ENCODE results near the gene SORBS1. TPM values are rescaled to one million over a fixed set of nuclear protein-coding genes. Genes with fewer than 3 reads are reported as not detected.
"Not testable (repeated sequence)": the region's sequence is repeated elsewhere in the genome, so short reads cannot be mapped to it uniquely, and the experiment has no call there.

The SORBS1 gene
- total RNA-seq, 4 donors from 2014 or later = 28.1 to 92.5 (median 41.7) TPM

- 92% methylated on average over 13 of the region's 13 CpGs for WGBS
- peak overlapping the region; percentile 82 for H3K27ac ChIP-seq
- H3K4me1 ChIP-seq = peaks cover 53% of the 10 kb centered on the region
- H3K36me3 ChIP-seq = no peaks in the 10 kb centered on the region
- no peaks in the 10 kb centered on the region for H3K9me3 ChIP-seq
- H3K4me3 ChIP-seq = no peak overlapping the region
- TF ChIP-seq POLR2A (IDR thresholded peaks at IDR 0.05) (no peak), POLR2AphosphoS5 (IDR thresholded peaks at IDR 0.05) (no peak), CTCF (IDR thresholded peaks at IDR 0.05) (no peak), EP300 (IDR thresholded peaks at IDR 0.05) (no peak)
- H3K27me3 ChIP-seq = no peaks in the 10 kb centered on the region
- no peak for DNase-seq (ENCODE audit: low spot score in 2 of 2)
These were observed 88.7 kb downstream of the SORBS1 start for GRCh38 chr10:95472304-95473088.

- 57% methylated on average over 5 of the region's 5 CpGs for WGBS
- TF ChIP-seq CTCF (IDR thresholded peaks at IDR 0.05) (no peak), EP300 (IDR thresholded peaks at IDR 0.05) (no peak), POLR2A (IDR thresholded peaks at IDR 0.05) (no peak), POLR2AphosphoS5 (IDR thresholded peaks at IDR 0.05) (no peak)
- H3K4me3 ChIP-seq = no peak overlapping the region
- DNase-seq (ENCODE audit: low spot score in 2 of 2) = no peak
- peaks cover 50% of the 10 kb centered on the region for H3K4me1 ChIP-seq
- H3K27me3 ChIP-seq = no peaks in the 10 kb centered on the region
- no peaks in the 10 kb centered on the region for H3K36me3 ChIP-seq
- H3K27ac ChIP-seq = peak overlapping the region; percentile 81
- H3K9me3 ChIP-seq = no peaks in the 10 kb centered on the region
These were observed 91.5 kb downstream of the SORBS1 start for GRCh38 chr10:95469676-95470075.

GRCh38 chr10:95469251-95469650 lies 91.9 kb downstream of the SORBS1 start:
- no peaks in the 10 kb centered on the region for H3K36me3 ChIP-seq
- peaks cover 46% of the 10 kb centered on the region for H3K4me1 ChIP-seq
- TF ChIP-seq POLR2AphosphoS5 (IDR thresholded peaks at IDR 0.05) = peak; percentile 75 to 94 (median 89)
- TF ChIP-seq POLR2A (IDR thresholded peaks at IDR 0.05) = no peak
- no peak for TF ChIP-seq EP300 (IDR thresholded peaks at IDR 0.05)
- TF ChIP-seq CTCF (IDR thresholded peaks at IDR 0.05) = no peak
- H3K27ac ChIP-seq = peak overlapping the region; percentile 81
- H3K9me3 ChIP-seq = no peaks in the 10 kb centered on the region
- WGBS = 71% methylated on average over 3 of the region's 3 CpGs
- no peak for DNase-seq (ENCODE audit: low spot score in 2 of 2)
- no peak overlapping the region for H3K4me3 ChIP-seq
- H3K27me3 ChIP-seq = no peaks in the 10 kb centered on the region

- WGBS = 91% methylated on average over 5 of the region's 5 CpGs
- not testable (repeated sequence) for H3K27me3 ChIP-seq; H3K36me3 ChIP-seq; H3K4me3 ChIP-seq; H3K9me3 ChIP-seq; DNase-seq (ENCODE audit: low spot score in 2 of 2)
- peaks cover 36% of the 10 kb centered on the region for H3K4me1 ChIP-seq
- peak overlapping the region; percentile 81 for H3K27ac ChIP-seq
These were observed 93.5 kb downstream of the SORBS1 start for GRCh38 chr10:95467642-95468041.

GRCh38 chr10:95467162-95467599 lies 94.0 kb downstream of the SORBS1 start:
- peak; percentile 88 to 90 for DNase-seq (ENCODE audit: low spot score in 2 of 2)
- Histone ChIP-seq H3K4me3 (no peak overlapping the region), H3K4me1 (peaks cover 36% of the 10 kb centered on the region), H3K27ac (peak overlapping the region; percentile 59), H3K36me3 (no peaks in the 10 kb centered on the region), H3K9me3 (no peaks in the 10 kb centered on the region), H3K27me3 (no peaks in the 10 kb centered on the region)
- 28% methylated on average over 5 of the region's 5 CpGs for WGBS
- TF ChIP-seq EP300 (IDR thresholded peaks at IDR 0.05) (no peak), POLR2A (IDR thresholded peaks at IDR 0.05) (no peak), POLR2AphosphoS5 (IDR thresholded peaks at IDR 0.05) (peak in 2 of 3 donors; percentile 30 to 35)

- 71% methylated on average over 3 of the region's 3 CpGs for WGBS
- H3K4me3 ChIP-seq = no peak overlapping the region
- H3K27me3 ChIP-seq = no peaks in the 10 kb centered on the region
- no peak for DNase-seq (ENCODE audit: low spot score in 2 of 2)
- peak overlapping the region; percentile 43 for H3K27ac ChIP-seq
- no peaks in the 10 kb centered on the region for H3K36me3 ChIP-seq
- H3K9me3 ChIP-seq = no peaks in the 10 kb centered on the region
- H3K4me1 ChIP-seq = peaks cover 36% of the 10 kb centered on the region
- TF ChIP-seq EP300 (IDR thresholded peaks at IDR 0.05) = no peak
- TF ChIP-seq POLR2A (IDR thresholded peaks at IDR 0.05) = no peak
- no peak for TF ChIP-seq CTCF (IDR thresholded peaks at IDR 0.05)
- TF ChIP-seq POLR2AphosphoS5 (IDR thresholded peaks at IDR 0.05) = no peak
These were observed 94.7 kb downstream of the SORBS1 start for GRCh38 chr10:95466436-95466835.

Data from suprapubic skin (tissue), 4 donors.